IPS-15b (cell line): Measurements from ENCODE around the gene SGCA.

Experiments used
- H3K27me3 ChIP-seq: one replicate; pipeline ENCODE4 v1.6.1; 2013; ENCODE audit warnings: low read length; ENCODE audit not compliant: control insufficient read depth, insufficient read depth
- H3K36me3 ChIP-seq: one replicate; pipeline ENCODE4 v1.6.1; 2013; ENCODE audit warnings: low read length; ENCODE audit not compliant: control insufficient read depth, insufficient read depth
- H3K4me1 ChIP-seq: one replicate; pipeline ENCODE4 v1.6.1; 2013; ENCODE audit warnings: mild to moderate bottlenecking, low read length; ENCODE audit not compliant: control insufficient read depth, insufficient read depth
- H3K4me3 ChIP-seq: one replicate; pipeline ENCODE4 v1.5.1; 2013; ENCODE audit warnings: low read depth, low read length
- H3K9ac ChIP-seq: one replicate; pipeline ENCODE4 v1.6.1; 2013; ENCODE audit warnings: low read depth, mild to moderate bottlenecking, low read length
- H3K9me3 ChIP-seq: one replicate; pipeline ENCODE4 v1.6.1; 2013; ENCODE audit warnings: mild to moderate bottlenecking, low read length; ENCODE audit not compliant: control insufficient read depth, insufficient read depth

The SGCA gene

DNA sequence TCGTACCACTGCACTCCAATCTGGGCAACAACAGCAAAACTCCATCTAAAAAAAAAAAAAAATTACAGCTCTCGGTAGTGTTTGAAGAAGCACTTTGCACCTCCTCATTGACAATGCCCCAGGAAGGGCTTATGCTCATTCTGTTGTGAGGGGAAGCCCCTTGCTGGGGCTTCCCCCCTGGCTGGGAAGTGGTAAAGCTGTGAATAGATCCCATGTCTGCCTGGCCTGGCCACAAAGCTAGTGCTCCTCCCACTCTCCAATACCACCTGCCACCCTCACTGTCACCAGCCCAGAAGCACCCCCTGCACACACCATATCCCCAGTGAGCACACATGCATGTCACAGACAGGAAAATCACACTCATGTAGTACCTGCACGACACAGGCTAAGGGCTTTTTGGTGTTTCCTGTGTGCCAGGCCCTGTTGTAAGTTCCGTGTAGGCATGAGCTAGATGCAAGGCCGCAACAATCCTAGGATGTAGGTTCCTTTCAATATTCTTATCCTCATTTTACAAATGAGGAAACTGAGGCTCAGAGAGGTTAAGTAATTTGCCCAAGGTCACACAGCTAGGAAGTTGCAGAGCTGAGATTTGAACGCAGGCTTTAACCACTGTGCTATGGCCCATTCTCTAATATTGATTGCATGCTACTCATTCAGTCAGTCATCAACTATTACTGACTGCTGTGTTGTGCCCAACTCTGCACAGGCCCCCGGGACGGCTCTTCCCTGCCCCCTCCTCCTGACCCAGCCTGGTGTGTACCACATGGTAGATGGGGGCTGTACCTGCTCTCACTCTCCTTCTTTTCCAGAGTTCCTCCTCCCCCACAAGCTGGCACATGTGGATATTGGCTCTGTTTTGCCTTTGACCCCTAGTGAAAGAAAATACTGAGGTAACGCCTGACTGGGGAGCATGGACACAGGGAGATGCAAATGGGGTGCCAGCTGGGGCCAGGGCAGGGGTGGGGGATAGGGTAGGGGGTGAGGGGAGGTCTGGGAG, 47.5 kb downstream of the SGCA start:
- H3K36me3 ChIP-seq, result no peaks in the 10 kb centered on the region
- no peaks in the 10 kb centered on the region for H3K27me3 ChIP-seq
- no peak overlapping the region for H3K4me3 ChIP-seq
- H3K9ac ChIP-seq, result no peak overlapping the region
- H3K9me3 ChIP-seq, result no peaks in the 10 kb centered on the region
- peaks cover 32% of the 10 kb centered on the region for H3K4me1 ChIP-seq

DNA sequence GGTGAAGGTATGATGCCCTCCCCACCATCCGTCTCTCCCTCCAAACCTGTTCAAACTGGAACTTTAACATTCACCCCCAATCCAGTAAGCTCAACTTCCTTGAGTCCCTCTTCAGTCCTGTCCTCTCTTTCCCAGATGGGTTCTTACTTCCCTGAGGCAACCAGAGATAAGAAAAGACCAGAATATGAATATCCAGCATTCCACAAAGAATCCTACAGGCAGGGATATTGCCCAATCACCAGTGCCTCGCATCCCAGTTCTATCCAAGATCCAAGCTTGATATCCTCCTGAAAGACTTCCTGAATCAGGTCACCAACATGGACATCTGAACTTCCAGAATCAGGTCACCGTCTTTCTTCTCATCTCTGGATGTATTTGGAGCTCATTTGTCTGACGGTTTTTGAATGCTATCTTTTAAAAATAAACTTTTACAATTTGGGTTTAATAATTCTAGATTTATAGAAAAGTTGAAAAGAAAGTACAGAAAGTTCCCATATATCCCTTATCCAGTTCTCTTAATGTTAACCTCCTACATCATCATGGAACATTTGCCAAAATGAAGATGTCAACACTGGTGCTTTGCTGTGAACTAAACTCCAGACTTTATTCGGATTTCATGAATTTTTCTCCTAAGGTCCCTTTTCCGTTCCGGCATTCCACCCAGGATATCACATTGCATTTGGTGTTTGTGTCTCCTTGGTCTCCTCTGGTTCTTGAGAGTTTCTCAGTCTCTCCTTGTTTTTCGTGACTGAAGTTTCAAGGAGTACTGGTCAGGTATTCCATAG, 49.4 kb downstream of the SGCA start:
- H3K4me1 ChIP-seq, result peaks cover 20% of the 10 kb centered on the region

DNA sequence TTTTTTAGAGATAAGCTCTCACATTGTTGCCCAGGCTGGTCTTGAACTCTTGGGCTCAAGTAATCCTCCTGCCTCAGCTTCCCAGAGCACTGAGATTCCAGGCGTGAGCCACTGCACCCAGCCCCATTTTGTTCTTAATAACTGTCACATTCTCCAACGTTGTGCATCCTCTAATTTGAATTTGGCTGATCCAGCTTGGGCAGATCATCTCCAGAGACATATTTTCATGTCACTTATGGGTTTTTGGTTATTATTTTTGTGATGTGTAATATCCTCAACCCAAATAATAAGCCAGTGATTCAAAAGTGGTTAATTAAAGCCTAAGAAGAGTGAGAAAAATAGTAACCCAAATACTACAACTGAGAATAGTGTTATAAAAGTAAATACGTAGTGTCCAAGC, 51.8 kb downstream of the SGCA start:
- no peak overlapping the region for H3K9ac ChIP-seq
- no peak overlapping the region for H3K4me3 ChIP-seq
- H3K4me1 ChIP-seq, result no peaks in the 10 kb centered on the region
- no peaks in the 10 kb centered on the region for H3K36me3 ChIP-seq
- H3K9me3 ChIP-seq, result no peaks in the 10 kb centered on the region
- no peaks in the 10 kb centered on the region for H3K27me3 ChIP-seq

More for the DNA sequence above, 49.4 kb downstream of the SGCA start:
- Histone ChIP-seq H3K27me3 (no peaks in the 10 kb centered on the region), H3K4me3 (no peak overlapping the region), H3K9ac (no peak overlapping the region), H3K36me3 (no peaks in the 10 kb centered on the region), H3K9me3 (no peaks in the 10 kb centered on the region)

DNA sequence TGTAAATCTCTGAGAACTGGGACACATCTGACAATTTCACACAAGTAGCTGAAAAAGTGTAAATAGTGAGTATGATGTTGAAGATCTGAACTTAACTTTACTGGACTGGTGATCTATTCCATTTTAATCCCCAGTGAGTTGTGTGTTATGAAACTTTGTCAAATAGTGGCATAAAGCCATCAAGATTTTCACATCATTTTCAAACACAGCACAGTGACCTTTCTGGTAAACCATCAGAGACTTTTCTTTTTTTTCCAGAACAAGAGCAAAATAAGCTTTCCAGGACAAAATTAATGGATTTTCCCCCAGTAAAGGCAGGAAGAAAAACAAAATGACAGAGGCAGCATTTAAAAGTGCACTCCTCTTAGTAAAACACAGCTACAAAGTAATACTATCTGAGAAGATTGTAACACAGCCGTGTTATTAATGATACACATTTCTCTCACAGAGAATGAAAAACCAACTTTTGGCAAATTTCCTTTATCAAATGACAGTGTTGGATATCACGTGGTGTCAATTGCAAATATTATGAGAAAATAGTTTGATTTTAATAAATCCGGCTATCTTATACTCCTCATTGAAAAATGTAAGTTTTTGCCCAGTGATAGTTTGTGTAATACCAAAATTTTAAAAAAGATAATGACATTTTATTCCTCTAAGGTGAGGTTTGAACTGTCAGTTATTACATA, 52.4 kb downstream of the SGCA start:
- H3K4me3 ChIP-seq, result no peak overlapping the region
- no peak overlapping the region for H3K9ac ChIP-seq
- H3K36me3 ChIP-seq, result no peaks in the 10 kb centered on the region
- H3K4me1 ChIP-seq, result no peaks in the 10 kb centered on the region
- H3K9me3 ChIP-seq, result no peaks in the 10 kb centered on the region
- no peaks in the 10 kb centered on the region for H3K27me3 ChIP-seq

DNA sequence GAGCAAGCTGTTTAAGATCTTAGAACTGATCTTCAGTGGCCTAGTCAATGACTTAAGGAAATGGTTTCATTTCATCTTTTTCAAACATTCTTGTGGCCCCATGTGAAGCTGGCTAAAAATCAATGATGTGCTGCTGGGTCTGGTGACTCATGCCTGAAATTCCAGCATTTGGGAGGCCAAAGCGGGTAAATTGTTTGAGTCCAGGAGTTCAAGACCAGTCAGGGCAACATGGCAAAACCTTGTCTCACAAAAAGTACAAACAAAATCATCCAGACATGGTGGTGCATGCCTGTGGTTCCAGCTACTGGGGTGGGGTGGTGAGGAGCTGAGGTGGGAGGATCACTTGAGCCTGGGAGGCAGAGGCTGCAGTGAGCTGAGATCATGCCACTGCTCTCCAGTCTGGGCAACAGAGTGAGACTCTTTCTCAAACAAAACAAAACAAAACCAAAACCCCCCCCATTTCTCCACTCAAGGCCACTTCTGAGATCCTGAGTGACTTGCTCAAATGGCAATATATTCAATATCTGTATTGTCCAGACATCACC, 53.0 kb downstream of the SGCA start:
- no peak overlapping the region for H3K4me3 ChIP-seq

DNA sequence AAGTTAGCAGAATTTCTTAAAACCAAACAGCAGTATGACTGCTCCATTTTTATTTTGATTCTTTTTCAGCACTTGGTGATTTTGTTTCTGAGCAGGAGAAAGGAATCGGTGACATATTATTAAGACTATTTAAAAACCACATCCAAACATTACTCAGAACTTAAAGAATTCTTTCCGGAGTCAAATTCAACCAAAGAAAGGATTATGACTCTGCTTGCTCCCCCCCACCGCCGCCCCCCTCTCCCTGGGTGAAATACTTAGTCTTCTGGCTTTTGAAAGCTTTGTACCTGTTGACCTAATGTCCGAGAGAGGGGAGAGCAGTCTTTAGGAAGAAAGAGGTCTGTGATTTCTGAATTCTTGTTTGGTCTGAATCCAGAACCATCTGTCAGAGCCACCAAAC, 53.5 kb downstream of the SGCA start:
- no peak overlapping the region for H3K9ac ChIP-seq
- H3K36me3 ChIP-seq, result no peaks in the 10 kb centered on the region
- H3K27me3 ChIP-seq, result no peaks in the 10 kb centered on the region
- H3K4me3 ChIP-seq, result no peak overlapping the region
- H3K4me1 ChIP-seq, result no peaks in the 10 kb centered on the region
- no peaks in the 10 kb centered on the region for H3K9me3 ChIP-seq

More for the DNA sequence above, 53.0 kb downstream of the SGCA start:
- Histone ChIP-seq H3K36me3 (no peaks in the 10 kb centered on the region), H3K4me1 (no peaks in the 10 kb centered on the region), H3K27me3 (no peaks in the 10 kb centered on the region), H3K9ac (no peak overlapping the region), H3K9me3 (no peaks in the 10 kb centered on the region)

DNA sequence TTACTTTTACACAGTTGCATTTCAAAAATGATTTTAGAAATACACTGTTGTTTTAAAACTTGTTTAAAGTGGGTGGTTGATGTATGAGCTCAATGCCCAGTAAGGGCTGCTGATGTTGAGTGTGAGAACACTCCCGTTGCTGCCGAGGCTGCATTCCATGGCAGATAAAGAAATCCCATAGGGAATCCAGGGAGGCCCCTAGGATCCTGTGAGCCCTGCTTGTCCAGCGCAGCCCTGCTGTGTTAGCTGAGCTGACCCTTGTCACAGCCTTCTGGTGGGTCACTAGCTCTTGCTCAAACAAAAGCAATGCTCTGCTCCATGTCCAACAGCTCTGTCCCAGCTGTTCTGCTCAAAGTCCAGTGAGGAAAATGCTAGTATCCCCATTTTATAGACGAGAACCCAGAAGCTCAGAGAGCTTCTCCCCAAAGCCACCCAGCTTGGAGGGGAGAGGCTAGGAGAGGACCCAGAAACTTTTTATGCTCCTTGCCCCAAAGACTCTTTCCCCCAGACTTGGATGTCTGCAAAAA, 54.2 kb downstream of the SGCA start:
- Histone ChIP-seq H3K9me3 (no peaks in the 10 kb centered on the region), H3K36me3 (no peaks in the 10 kb centered on the region), H3K9ac (no peak overlapping the region), H3K4me1 (no peaks in the 10 kb centered on the region), H3K27me3 (no peaks in the 10 kb centered on the region), H3K4me3 (no peak overlapping the region)

DNA sequence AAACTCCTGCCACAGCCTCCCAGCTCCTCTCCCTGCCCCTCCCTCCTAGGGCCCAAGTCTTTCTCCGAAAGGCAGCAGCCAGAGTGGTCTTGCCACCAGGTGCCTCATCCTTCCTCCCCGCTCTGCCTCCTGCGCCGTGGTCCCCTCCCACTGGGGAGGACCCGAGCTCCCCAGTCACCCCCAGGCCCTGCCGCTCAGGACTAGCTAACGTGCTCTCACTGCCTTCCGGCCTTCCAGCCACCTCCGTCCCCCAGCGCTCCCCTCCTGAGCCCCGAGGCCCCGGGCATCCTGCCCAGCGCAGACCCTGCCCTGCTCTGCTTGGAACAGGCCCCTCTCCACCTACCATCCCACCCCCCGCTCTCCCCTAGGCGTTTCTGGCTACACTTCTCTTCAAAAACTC, 55.0 kb downstream of the SGCA start:
- no peaks in the 10 kb centered on the region for H3K4me1 ChIP-seq
- no peaks in the 10 kb centered on the region for H3K27me3 ChIP-seq
- no peak overlapping the region for H3K4me3 ChIP-seq
- peaks cover 5% of the 10 kb centered on the region for H3K9me3 ChIP-seq
- no peak overlapping the region for H3K9ac ChIP-seq
- H3K36me3 ChIP-seq, result no peaks in the 10 kb centered on the region

DNA sequence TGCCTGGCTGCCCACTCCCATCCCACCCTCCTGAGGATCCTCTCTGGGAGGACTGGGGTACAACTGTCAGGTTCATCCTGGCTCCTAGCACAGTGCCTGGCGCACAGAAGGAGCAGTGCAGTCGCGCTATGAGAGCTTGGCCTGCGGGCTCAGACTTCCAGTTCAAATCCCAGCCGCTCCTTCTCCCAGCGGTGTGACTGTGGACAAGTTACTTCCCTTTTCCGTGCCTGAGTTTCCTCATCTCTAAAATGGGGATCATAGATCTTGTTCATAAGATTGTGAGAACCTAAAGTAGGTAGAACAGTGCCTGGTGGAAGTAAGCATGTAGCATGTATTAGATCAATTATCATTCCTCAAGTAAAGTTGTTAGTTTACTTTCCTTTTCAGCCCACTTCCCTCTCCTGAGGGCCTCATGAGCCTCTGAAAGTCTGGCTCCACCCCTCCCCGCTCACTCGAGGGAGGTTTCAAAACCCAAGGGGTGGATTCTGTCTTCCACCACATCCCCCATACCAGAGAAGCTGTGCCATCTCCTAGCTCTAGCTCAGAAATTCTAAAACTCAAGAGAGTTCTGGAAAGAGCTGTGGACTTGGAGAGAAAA, 55.6 kb downstream of the SGCA start:
- peaks cover 6% of the 10 kb centered on the region for H3K9me3 ChIP-seq
- H3K36me3 ChIP-seq, result no peaks in the 10 kb centered on the region
- H3K9ac ChIP-seq, result no peak overlapping the region
- no peaks in the 10 kb centered on the region for H3K27me3 ChIP-seq
- no peaks in the 10 kb centered on the region for H3K4me1 ChIP-seq
- no peak overlapping the region for H3K4me3 ChIP-seq

DNA sequence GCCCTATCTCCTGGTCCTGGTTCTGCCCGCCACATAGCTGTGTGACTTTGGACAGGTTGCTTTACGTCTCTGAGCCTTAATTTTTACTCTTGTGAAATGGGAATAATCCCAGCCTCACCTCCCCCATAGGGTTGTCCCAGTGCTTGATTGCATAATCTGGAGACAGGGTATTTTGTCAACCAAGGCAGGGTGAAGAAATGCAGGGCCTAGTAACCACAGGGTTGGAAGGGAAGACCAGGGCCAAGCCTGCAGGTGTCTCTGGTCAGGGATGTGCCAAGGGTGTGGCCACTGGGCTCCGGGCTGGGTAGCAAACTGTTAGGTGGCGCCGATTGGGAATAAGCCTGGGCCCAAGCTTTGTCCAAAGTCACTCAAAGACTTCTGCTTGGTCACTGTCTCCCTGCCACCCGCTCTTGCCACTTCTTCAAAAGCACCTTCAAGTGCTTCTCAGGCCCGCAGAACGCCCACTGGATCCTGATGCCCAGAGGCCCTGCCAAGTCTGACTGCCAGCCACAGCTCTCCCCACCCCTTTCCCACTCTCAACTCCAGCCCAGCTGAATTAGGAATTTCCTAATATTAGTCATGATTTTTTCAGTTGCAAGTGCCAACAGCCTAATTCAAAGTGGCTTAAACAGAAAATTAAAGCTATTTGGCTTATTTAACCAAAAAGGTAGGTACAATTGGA, 56.2 kb downstream of the SGCA start:
- H3K4me3 ChIP-seq, result no peak overlapping the region
- no peaks in the 10 kb centered on the region for H3K27me3 ChIP-seq
- H3K36me3 ChIP-seq, result no peaks in the 10 kb centered on the region
- no peaks in the 10 kb centered on the region for H3K4me1 ChIP-seq
- H3K9ac ChIP-seq, result no peak overlapping the region
- H3K9me3 ChIP-seq, result peaks cover 6% of the 10 kb centered on the region
